ENCODE results near the gene DAPK2.
"Not testable (repeated sequence)": the region's sequence is repeated elsewhere in the genome, so short reads cannot be mapped to it uniquely, and the experiment has no call there.

DAPK2 gene

GRCh38 chr15:64058279-64058678 is 12.0 kb upstream of the DAPK2 start:
- DNase-seq (ENCODE audit: low spot score) = no peak
- no peak for FAIRE-seq

GRCh38 chr15:64053674-64054073 is 7.4 kb upstream of the DAPK2 start:
- not testable (repeated sequence) for FAIRE-seq; DNase-seq (ENCODE audit: low spot score)

GRCh38 chr15:64052925-64053491 is 6.7 kb upstream of the DAPK2 start:
- no peak for FAIRE-seq
- no peak for DNase-seq (ENCODE audit: low spot score)

GRCh38 chr15:64051407-64052259 is 5.3 kb upstream of the DAPK2 start:
- FAIRE-seq (no peak), DNase-seq (ENCODE audit: low spot score) (no peak)

- no peak for FAIRE-seq
- DNase-seq (ENCODE audit: low spot score) = no peak
Measured at GRCh38 chr15:64051093-64051402, 4.8 kb upstream of the DAPK2 start.

- FAIRE-seq = no peak
- no peak for DNase-seq (ENCODE audit: low spot score)
Measured at GRCh38 chr15:64050281-64051092, 4.2 kb upstream of the DAPK2 start.

- no peak for DNase-seq (ENCODE audit: low spot score)
- no peak for FAIRE-seq
Measured at GRCh38 chr15:64048781-64049460, 2.6 kb upstream of the DAPK2 start.

GRCh38 chr15:64045774-64046420 is 388 bp downstream of the DAPK2 start:
- DNase-seq (ENCODE audit: low spot score) (no peak), FAIRE-seq (no peak)

- FAIRE-seq (no peak), DNase-seq (ENCODE audit: low spot score) (no peak)
Measured at GRCh38 chr15:64045101-64045435, 1.2 kb downstream of the DAPK2 start.

GRCh38 chr15:64044300-64045100 is 1.8 kb downstream of the DAPK2 start:
- DNase-seq (ENCODE audit: low spot score) = no peak
- FAIRE-seq = no peak

- no peak for DNase-seq (ENCODE audit: low spot score)
- no peak for FAIRE-seq
Measured at GRCh38 chr15:64038878-64039610, 7.2 kb downstream of the DAPK2 start.

- FAIRE-seq (no peak), DNase-seq (ENCODE audit: low spot score) (no peak)
Measured at GRCh38 chr15:64037966-64038365, 8.3 kb downstream of the DAPK2 start.

GRCh38 chr15:64037116-64037515 is 9.2 kb downstream of the DAPK2 start:
- DNase-seq (ENCODE audit: low spot score) (no peak), FAIRE-seq (no peak)

GRCh38 chr15:64035525-64035924 is 10.8 kb downstream of the DAPK2 start:
- FAIRE-seq = no peak
- no peak for DNase-seq (ENCODE audit: low spot score)

GRCh38 chr15:64034519-64034918 is 11.8 kb downstream of the DAPK2 start:
- no peak for DNase-seq (ENCODE audit: low spot score)
- no peak for FAIRE-seq

- FAIRE-seq = no peak
- DNase-seq (ENCODE audit: low spot score) = no peak
Measured at GRCh38 chr15:64032329-64032728, 14.0 kb downstream of the DAPK2 start.

- no peak for DNase-seq (ENCODE audit: low spot score)
- FAIRE-seq = no peak
Measured at GRCh38 chr15:64030123-64030522, 16.2 kb downstream of the DAPK2 start.

GRCh38 chr15:64029633-64030032 is 16.7 kb downstream of the DAPK2 start:
- DNase-seq (ENCODE audit: low spot score) (no peak), FAIRE-seq (no peak)

GRCh38 chr15:64029110-64029509 is 17.2 kb downstream of the DAPK2 start:
- DNase-seq (ENCODE audit: low spot score) (no peak), FAIRE-seq (no peak)

GRCh38 chr15:64026591-64026990 is 19.7 kb downstream of the DAPK2 start:
- FAIRE-seq = no peak
- DNase-seq (ENCODE audit: low spot score) = no peak

All from RCC 7860 (cell line).